ENCODE data around the gene LITAFD.
"Not testable (repeated sequence)": the region's sequence is repeated elsewhere in the genome, so short reads cannot be mapped to it uniquely, and the experiment has no call there.

LITAFD gene

GRCh38 chr16:8858994-8859912 lies 22.9 kb upstream of the LITAFD start:
- no peak for DNase-seq

GRCh38 chr16:8859913-8860881 lies 22.0 kb upstream of the LITAFD start:
- no peak for DNase-seq

GRCh38 chr16:8861563-8862308 lies 20.4 kb upstream of the LITAFD start:
- no peak for DNase-seq

GRCh38 chr16:8862309-8863130 lies 19.6 kb upstream of the LITAFD start:
- DNase-seq = no peak

- DNase-seq = no peak
Measured at GRCh38 chr16:8863594-8864424, 18.3 kb upstream of the LITAFD start.

- DNase-seq = no peak
Measured at GRCh38 chr16:8864480-8865110, 17.6 kb upstream of the LITAFD start.

- no peak for DNase-seq
Measured at GRCh38 chr16:8865145-8865882, 16.8 kb upstream of the LITAFD start.

GRCh38 chr16:8866118-8866883 lies 15.8 kb upstream of the LITAFD start:
- DNase-seq = peak; percentile 90

GRCh38 chr16:8866884-8867215 lies 15.3 kb upstream of the LITAFD start:
- DNase-seq = no peak

- peak; percentile 79 for DNase-seq
Measured at GRCh38 chr16:8867216-8867931, 14.8 kb upstream of the LITAFD start.

GRCh38 chr16:8867932-8868415 lies 14.2 kb upstream of the LITAFD start:
- no peak for DNase-seq

GRCh38 chr16:8868416-8869211 lies 13.5 kb upstream of the LITAFD start, which contains the start of gene CARHSP1:
TSS of gene CARHSP1 (minus strand) at chr16:8869006. CDS start at chr16:8859328, 9,678 bp downstream.
- DNase-seq = peak; percentile 96

GRCh38 chr16:8869212-8869987 lies 12.8 kb upstream of the LITAFD start:
- peak; percentile 53 for DNase-seq

GRCh38 chr16:8869988-8870241 lies 12.2 kb upstream of the LITAFD start:
- not testable (repeated sequence) for DNase-seq

- DNase-seq = no peak
Measured at GRCh38 chr16:8872071-8872470, 10.1 kb upstream of the LITAFD start.

Measured in eye (tissue), 1 donor.